ENCODE measurements around the gene ACTR2. TPM values are rescaled to one million over a fixed set of nuclear protein-coding genes. Genes with fewer than 3 reads are reported as not detected.
A peak's percentile ranks its signal among the peaks of the same experiment; 100 is the strongest.

Gene ACTR2
- total RNA-seq, 2 donors from 2014 or later, result 291 to 319 TPM

- no peak for ATAC-seq
- intact Hi-C loops (cut with DNase I, micrococcal nuclease), result loop anchor here in 1 of 2 donors (5.0 to 10.0 kb wide), 2 partner anchors 166 to 283 kb away; partner anchors contain the start of gene SPRED2
- no peak for DNase-seq
Measured at GRCh38 chr2:65268957-65269356, 41.3 kb downstream of the ACTR2 start.

- intact Hi-C loops (cut with DNase I, micrococcal nuclease), result loop anchor here in 1 of 2 donors (10.0 kb wide), 1 partner anchor 281 kb away; no protein-coding TSS in a partner anchor
- ATAC-seq (no peak), DNase-seq (no peak)
Measured at GRCh38 chr2:65273344-65273743, 45.7 kb downstream of the ACTR2 start.

GRCh38 chr2:65275141-65275915, 47.7 kb downstream of the ACTR2 start:
- no peak for ATAC-seq
- DNase-seq, result no peak
- intact Hi-C loops (cut with DNase I, micrococcal nuclease), result loop anchor here in 1 of 2 donors (10.0 kb wide), 1 partner anchor 279 kb away; no protein-coding TSS in a partner anchor

- ATAC-seq (no peak), DNase-seq (no peak)
- intact Hi-C loops (cut with DNase I, micrococcal nuclease), result loop anchor here in 1 of 2 donors (10.0 kb wide), 1 partner anchor 278 kb away; no protein-coding TSS in a partner anchor
Measured at GRCh38 chr2:65276609-65277008, 49.0 kb downstream of the ACTR2 start.

GRCh38 chr2:65277118-65277517, 49.5 kb downstream of the ACTR2 start:
- DNase-seq (no peak), ATAC-seq (no peak)
- intact Hi-C loops (cut with DNase I, micrococcal nuclease), result loop anchor here in 1 of 2 donors (10.0 kb wide), 1 partner anchor 278 kb away; no protein-coding TSS in a partner anchor

GRCh38 chr2:65277791-65278483, 50.3 kb downstream of the ACTR2 start:
- intact Hi-C loops (cut with DNase I, micrococcal nuclease), result loop anchor here in 1 of 2 donors (10.0 kb wide), 1 partner anchor 277 kb away; no protein-coding TSS in a partner anchor
- DNase-seq (no peak), ATAC-seq (peak; percentile 11)

GRCh38 chr2:65278531-65278981, 50.9 kb downstream of the ACTR2 start:
- no peak for ATAC-seq
- intact Hi-C loops (cut with DNase I, micrococcal nuclease), result loop anchor here in 1 of 2 donors (10.0 kb wide), 1 partner anchor 276 kb away; no protein-coding TSS in a partner anchor
- no peak for DNase-seq

- DNase-seq (no peak), ATAC-seq (no peak)
- intact Hi-C loops (cut with DNase I, micrococcal nuclease), result loop anchor here in 1 of 2 donors (10.0 kb wide), 1 partner anchor 275 kb away; no protein-coding TSS in a partner anchor
Measured at GRCh38 chr2:65279756-65280155, 52.1 kb downstream of the ACTR2 start.

- ATAC-seq (no peak), DNase-seq (no peak)
- intact Hi-C loops (cut with DNase I, micrococcal nuclease), result no loop called here
Measured at GRCh38 chr2:65281627-65282351, 54.2 kb downstream of the ACTR2 start.

- intact Hi-C loops (cut with DNase I, micrococcal nuclease), result no loop called here
- ATAC-seq, result no peak
- no peak for DNase-seq
Measured at GRCh38 chr2:65282477-65283053, 54.9 kb downstream of the ACTR2 start.

- no peak for DNase-seq
- no peak for ATAC-seq
- intact Hi-C loops (cut with DNase I, micrococcal nuclease), result no loop called here
Measured at GRCh38 chr2:65287364-65287763, 59.7 kb downstream of the ACTR2 start.

- intact Hi-C loops (cut with DNase I, micrococcal nuclease), result no loop called here
- ATAC-seq, result peak; percentile 50
- no peak for DNase-seq
Measured at GRCh38 chr2:65291216-65292105, 63.8 kb downstream of the ACTR2 start.

- peak in 1 of 2 donors; percentile 66 for DNase-seq
- intact Hi-C loops (cut with DNase I, micrococcal nuclease), result no loop called here
- ATAC-seq, result peak; percentile 97
Measured at GRCh38 chr2:65292106-65292400, 64.4 kb downstream of the ACTR2 start.

- ATAC-seq, result peak; percentile 20
- intact Hi-C loops (cut with DNase I, micrococcal nuclease), result no loop called here
Measured at GRCh38 chr2:65292461-65293011, 64.9 kb downstream of the ACTR2 start.

GRCh38 chr2:65293376-65293775, 65.7 kb downstream of the ACTR2 start:
- DNase-seq (no peak), ATAC-seq (no peak)
- intact Hi-C loops (cut with DNase I, micrococcal nuclease), result no loop called here

More at GRCh38 chr2:65292461-65293011, 64.9 kb downstream of the ACTR2 start:
- DNase-seq, result no peak

- ATAC-seq, result no peak
Measured at GRCh38 chr2:65294136-65294535, 66.5 kb downstream of the ACTR2 start.

GRCh38 chr2:65294701-65295100, 67.1 kb downstream of the ACTR2 start:
- ATAC-seq (no peak), DNase-seq (no peak)
- intact Hi-C loops (cut with DNase I, micrococcal nuclease), result no loop called here

More at GRCh38 chr2:65294136-65294535, 66.5 kb downstream of the ACTR2 start:
- DNase-seq, result no peak
- intact Hi-C loops (cut with DNase I, micrococcal nuclease), result no loop called here
